HG02798 (cell line): ENCODE results near the gene ALPL.
"Not testable (repeated sequence)": the region's sequence is repeated elsewhere in the genome, so short reads cannot be mapped to it uniquely, and the experiment has no call there.

Experiments used
- ATAC-seq: cut with Tn5 transposase; IDR thresholded peaks from one replicate; pipeline ENCODE4 v1.9.1; 2021; ENCODE audit warnings: mild to moderate bottlenecking; ENCODE audit not compliant: unreplicated experiment, poor library complexity

ALPL gene

GRCh38 chr1:21509351-21510112, at the start of gene ALPL:
Gene ALPL (plus strand): TSS chr1:21509423. CDS start chr1:21554082, 44,659 bp downstream.
- no peak for ATAC-seq

- ATAC-seq = not testable (repeated sequence)
These were observed 44.1 kb upstream of the ALPL start for GRCh38 chr1:21465127-21465526.

DNA sequence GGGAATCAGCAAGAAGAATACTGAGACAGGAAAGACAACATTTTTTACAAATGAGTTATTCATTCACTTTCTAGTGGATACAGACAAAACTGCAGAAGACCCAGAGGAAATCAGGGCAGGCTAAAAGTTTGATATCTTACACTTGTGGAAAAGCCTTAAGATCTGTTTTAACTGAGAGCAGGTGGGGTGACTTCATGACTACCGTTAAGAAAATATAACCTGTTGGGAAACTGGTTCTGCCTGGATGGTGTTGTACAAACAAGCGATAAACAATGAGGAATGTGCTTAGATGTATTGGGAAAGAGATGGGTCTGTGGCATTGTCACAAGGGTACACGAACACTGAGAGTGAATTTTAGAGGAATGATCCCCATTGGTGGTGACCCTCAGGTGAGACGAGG, 41.3 kb upstream of the ALPL start:
- not testable (repeated sequence) for ATAC-seq

DNA sequence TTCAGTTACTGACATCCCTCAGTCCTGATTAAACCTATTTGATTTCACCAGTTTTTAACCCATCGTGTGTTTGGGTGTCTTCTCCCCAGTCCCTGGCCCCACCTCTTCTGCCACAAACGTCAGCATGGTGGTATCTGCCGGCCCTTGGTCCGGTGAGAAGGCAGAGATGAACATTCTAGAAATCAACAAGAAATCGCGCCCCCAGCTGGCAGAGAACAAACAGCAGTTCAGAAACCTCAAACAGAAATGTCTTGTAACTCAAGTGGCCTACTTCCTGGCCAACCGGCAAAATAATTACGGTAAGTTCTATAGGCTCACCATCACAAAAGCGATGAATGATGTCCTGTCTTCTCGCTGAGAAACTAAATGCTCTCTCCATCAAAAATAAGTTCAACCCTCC, 40.6 kb upstream of the ALPL start:
- no peak for ATAC-seq

DNA sequence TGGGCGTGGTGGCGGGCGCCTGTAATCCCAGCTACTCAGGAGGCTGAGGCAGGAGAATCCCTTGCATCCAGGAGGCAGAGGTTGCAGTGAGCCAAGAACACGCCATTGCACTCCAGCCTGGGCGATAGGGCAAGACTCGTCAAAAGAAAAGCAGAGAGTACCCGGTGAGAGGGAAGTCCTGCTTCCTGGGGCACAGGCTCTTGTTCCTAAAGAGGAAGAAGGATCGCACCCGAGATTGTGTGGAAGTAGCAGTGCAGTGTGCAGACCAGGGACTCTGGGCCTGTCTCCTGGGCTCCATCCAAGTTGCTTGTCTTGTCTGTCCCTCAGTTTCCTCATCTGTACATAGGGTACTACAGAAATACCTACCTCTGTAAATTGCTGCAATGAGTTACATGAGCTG, 39.6 kb upstream of the ALPL start:
- ATAC-seq = no peak

DNA sequence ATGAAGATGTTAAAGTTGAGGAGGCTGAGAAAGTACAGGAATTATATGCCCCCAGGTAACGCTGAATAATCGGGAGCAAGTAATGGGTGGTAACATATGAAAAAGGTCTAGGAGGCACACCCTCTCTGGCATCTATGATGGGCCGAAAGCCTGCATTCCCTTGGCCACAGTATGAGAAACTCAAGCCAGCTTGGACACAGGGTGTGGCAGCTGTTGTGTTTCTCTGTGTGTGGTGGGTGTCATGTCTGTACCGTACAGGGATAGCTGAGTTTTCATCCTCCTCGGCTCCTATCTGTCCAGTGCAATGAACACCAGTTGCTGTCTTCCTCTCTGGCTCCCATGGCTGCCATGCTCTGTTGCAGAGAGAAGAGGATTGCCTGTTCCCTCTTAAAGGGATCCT, 36.4 kb upstream of the ALPL start:
- no peak for ATAC-seq

DNA sequence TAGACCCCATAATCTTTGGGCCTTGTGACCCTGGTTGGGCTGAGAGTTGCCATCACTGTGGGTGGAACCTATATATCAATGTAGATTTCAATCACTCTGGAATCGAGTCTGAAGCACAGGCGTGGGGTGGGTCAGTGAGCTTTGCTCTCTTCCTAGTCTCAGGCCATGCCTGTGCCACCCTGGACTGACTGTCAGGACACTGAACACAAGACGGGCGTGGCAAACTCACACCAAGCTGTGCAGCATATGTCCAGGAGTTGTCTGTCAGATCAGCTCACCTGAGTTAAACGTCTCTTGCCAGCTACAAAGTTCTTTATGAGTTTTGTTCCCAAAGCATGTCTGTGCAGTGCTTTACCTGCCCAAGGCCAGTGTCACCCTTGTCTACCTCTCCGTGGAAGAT, 30.9 kb upstream of the ALPL start:
- ATAC-seq = no peak

DNA sequence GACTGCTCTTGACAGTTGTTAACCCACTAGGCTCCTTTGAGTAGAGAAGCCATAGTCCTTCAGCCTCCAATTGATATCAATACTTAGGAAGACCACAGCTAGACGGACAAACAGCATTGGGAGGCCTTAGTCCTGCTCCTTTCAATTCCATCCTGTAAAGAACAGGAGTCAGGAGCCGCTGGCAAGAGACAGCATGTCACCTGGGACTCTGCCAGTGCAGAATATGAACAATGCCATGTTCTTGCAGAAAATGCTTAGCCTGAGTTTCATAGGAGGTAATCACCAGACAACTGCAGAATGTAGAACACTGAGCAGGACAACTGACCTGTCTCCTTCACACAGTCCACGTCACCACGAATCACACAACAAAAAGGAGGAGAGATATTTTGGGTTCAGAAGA, 25.3 kb upstream of the ALPL start:
- not testable (repeated sequence) for ATAC-seq

GRCh38 chr1:21489146-21489545, 20.1 kb upstream of the ALPL start:
- no peak for ATAC-seq

GRCh38 chr1:21490774-21491487, 18.3 kb upstream of the ALPL start:
- no peak for ATAC-seq

GRCh38 chr1:21491488-21492355, 17.5 kb upstream of the ALPL start:
- no peak for ATAC-seq

DNA sequence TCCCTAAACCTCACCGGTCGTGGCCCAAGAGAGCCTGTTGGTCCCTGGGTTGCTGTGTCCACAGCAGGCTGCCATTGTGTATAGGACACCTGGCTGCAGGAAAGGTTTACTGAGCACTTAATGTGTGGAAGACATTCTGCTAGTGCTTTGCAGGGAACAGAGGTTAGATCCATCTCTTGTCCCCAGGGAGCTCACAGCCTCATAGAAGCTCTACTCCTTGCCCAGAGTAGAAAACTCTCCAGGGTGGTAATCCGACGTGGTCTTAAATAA, 16.9 kb upstream of the ALPL start:
- ATAC-seq = no peak

- ATAC-seq = no peak
These were observed 15.0 kb upstream of the ALPL start for GRCh38 chr1:21494196-21494595.

DNA sequence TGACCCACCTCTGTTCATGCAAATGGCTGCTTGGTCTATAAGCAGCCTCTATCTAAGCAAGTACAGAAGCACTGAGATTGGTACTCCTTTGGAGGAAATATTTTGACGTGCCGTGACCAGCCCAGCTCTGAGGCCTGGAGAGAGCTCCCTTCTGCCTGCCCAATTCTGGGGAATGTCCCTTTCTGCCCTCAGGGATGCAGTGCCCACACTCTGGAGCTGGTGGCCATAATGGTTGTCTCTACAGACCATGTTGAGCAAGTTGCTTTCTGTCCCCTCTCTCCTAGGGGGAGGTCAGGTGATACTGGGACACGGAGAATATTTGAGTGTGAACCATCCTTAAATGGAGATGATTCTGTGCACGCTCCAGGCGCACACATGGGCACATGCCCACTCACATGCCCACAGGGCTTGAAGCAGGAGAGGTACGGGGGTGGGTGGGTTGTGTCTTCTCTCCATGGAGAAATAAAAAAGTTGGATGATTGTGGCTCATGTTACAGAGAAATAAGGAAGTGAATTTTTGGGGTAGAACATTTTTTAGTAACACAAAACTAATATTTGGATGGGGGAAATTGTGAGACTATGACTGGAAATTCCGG, 13.9 kb upstream of the ALPL start:
- ATAC-seq = no peak

DNA sequence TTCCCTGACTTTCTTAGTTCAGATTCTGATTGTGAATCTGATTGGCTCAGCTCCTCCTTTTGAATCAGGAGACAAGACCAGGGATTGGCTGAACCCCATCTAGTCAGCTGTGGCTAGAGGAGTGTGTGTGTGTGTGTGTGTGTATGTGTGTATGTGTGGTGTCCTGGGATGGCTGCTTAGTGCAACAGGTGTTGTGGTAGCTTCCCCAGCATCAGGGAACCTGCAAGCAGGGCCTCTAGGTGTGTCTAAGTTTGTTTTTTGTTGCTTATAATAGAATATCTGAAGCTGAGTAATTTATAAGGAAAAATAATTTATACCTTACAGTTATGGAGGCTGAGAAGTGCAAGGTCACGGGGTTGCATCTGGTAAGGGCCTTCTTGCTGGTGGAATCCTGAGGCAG, 13.2 kb upstream of the ALPL start:
- no peak for ATAC-seq

- ATAC-seq = no peak
These were observed 12.3 kb upstream of the ALPL start for GRCh38 chr1:21496886-21497285.

DNA sequence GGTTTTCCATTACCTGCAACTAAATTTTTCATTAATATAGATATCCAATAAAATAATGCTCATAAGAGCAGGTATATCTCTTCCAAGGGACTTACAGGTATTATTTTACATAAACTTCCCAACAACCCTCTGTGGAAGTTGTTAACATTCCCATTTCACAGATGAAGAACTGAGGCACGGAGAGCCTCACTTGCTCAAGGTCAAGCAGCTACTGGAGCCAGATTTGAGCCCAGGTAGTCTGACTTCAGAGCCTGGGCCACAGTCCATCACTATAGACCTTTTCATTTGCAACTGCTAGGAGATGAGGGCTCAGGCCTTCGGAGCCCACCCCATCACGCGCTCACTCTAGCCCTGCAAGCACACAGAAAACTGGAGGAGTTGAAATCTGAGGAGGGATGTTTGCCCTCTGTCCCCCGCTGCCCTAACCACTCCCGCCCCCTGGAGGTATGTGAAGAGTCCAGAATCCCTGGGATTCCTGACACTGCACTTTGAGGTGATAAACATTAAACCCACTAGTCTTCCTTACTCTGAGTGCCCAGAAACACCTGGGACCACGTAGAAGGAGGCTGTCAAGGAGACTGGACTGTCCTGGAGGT, 11.7 kb upstream of the ALPL start:
- ATAC-seq = no peak

- ATAC-seq = no peak
These were observed 9.8 kb upstream of the ALPL start for GRCh38 chr1:21499283-21499950.

- ATAC-seq = no peak
These were observed 5.4 kb upstream of the ALPL start for GRCh38 chr1:21503706-21504377.
